BJ (cell line): ENCODE measurements around the gene NSF. TPM values are rescaled to one million over a fixed set of nuclear protein-coding genes. Genes with fewer than 3 reads are reported as not detected.
A peak's percentile ranks its signal among the peaks of the same experiment; 100 is the strongest.

Experiments used
- CTCF ChIA-PET: fragments of 350-600 bp; formaldehyde crosslinking; extraction: SDS; loops from one replicate; lab custom pipeline; 2021; ENCODE audit warnings: antibody characterized with exemption, inconsistent platforms; lab: Yijun Ruan, JAX
- POLR2A ChIA-PET: fragments of 300-600 bp; sonication (Branson Sonifier 250); formaldehyde crosslinking; extraction: SDS; loops from one replicate; lab custom pipeline; 2021; ENCODE audit warnings: antibody characterized with exemption; lab: Charles Lee
- DNase-seq: peaks from one replicate; pipeline ENCODE4 v3.0.0-alpha.2; 2011; ENCODE audit warnings: low read depth
- H3K27me3 ChIP-seq: 2 replicates; pipeline ENCODE4 v1.6.0; 2011; ENCODE audit warnings: low read length; ENCODE audit not compliant: control insufficient read depth, insufficient read depth
- H3K36me3 ChIP-seq: 2 replicates; pipeline ENCODE4 v1.5.1; 2011; ENCODE audit warnings: low read length; ENCODE audit not compliant: control insufficient read depth, insufficient read depth
- H3K4me3 ChIP-seq: 2 replicates; pipeline ENCODE4 v1.5.1; 2011; ENCODE audit warnings: low read depth, mild to moderate bottlenecking, control low read depth, low read length
- CTCF ChIP-seq: IDR thresholded peaks from 2 replicates; pipeline ENCODE4 v1.5.1; 2011; ENCODE audit warnings: low read depth, mild to moderate bottlenecking, control low read depth, inconsistent platforms, low read length, moderate library complexity; ENCODE audit not compliant: insufficient read depth
- polyA plus RNA-seq: library from polyadenylated mRNA; depleted of rRNA; stranded (reverse); fragments of >200 nt; gene quantifications from 2 replicates; pipeline ENCODE4 v1.2.3, GENCODE V29; 2011

NSF gene
- polyA plus RNA-seq, 1 experiment = 38.0 TPM

GRCh38 chr17:46732160-46732559 is 141.7 kb downstream of the NSF start:
- no peaks in the 10 kb centered on the region for H3K27me3 ChIP-seq
- no peak for DNase-seq
- ChIA-PET CTCF (no interaction called here), POLR2A (no interaction called here)
- H3K36me3 ChIP-seq = no peaks in the 10 kb centered on the region
- TF ChIP-seq CTCF = no peak
- no peak overlapping the region for H3K4me3 ChIP-seq

GRCh38 chr17:46732754-46733398 is 142.4 kb downstream of the NSF start:
- POLR2A ChIA-PET = no interaction called here
- Histone ChIP-seq H3K27me3 (no peaks in the 10 kb centered on the region), H3K4me3 (no peak overlapping the region), H3K36me3 (no peaks in the 10 kb centered on the region)
- TF ChIP-seq CTCF = no peak
- DNase-seq = no peak
- CTCF ChIA-PET = no interaction called here

GRCh38 chr17:46733837-46734475 is 143.5 kb downstream of the NSF start:
- ChIA-PET POLR2A (no interaction called here), CTCF (interaction anchor here (0.8 kb wide), 1 partner anchor 17 kb away, joined by 3 read pairs; no protein-coding TSS in a partner anchor)
- no peak overlapping the region for H3K4me3 ChIP-seq
- peak; percentile 41 for DNase-seq
- no peaks in the 10 kb centered on the region for H3K27me3 ChIP-seq
- no peak for TF ChIP-seq CTCF
- H3K36me3 ChIP-seq = no peaks in the 10 kb centered on the region

- no peak for DNase-seq
- Histone ChIP-seq H3K27me3 (no peaks in the 10 kb centered on the region), H3K36me3 (no peaks in the 10 kb centered on the region), H3K4me3 (no peak overlapping the region)
- CTCF ChIA-PET = interaction anchor here (1.3 to 1.5 kb wide), 2 partner anchors 14 to 16 kb away, joined by 3 read pairs; no protein-coding TSS in a partner anchor
- no peak for TF ChIP-seq CTCF
- POLR2A ChIA-PET = no interaction called here
Measured at GRCh38 chr17:46736100-46736499, 145.6 kb downstream of the NSF start.

- H3K4me3 ChIP-seq = no peak overlapping the region
- TF ChIP-seq CTCF = no peak
- H3K36me3 ChIP-seq = no peaks in the 10 kb centered on the region
- ChIA-PET POLR2A (no interaction called here), CTCF (interaction anchor here (0.7 to 1.5 kb wide), 2 partner anchors 17 to 49 kb away, joined by 3 read pairs; no protein-coding TSS in a partner anchor)
- H3K27me3 ChIP-seq = no peaks in the 10 kb centered on the region
- no peak for DNase-seq
Measured at GRCh38 chr17:46737326-46737725, 146.9 kb downstream of the NSF start.
